Bronchial epithelial cell (primary cell): Measurements from ENCODE around the gene CHGA. TPM values are rescaled to one million over a fixed set of nuclear protein-coding genes. Genes with fewer than 3 reads are reported as not detected.

Experiments used
- DNase-seq: peaks from one replicate; pipeline ENCODE4 v3.0.0-alpha.2; 2010; ENCODE audit warnings: low read depth
- FAIRE-seq: peaks from 2 replicates; lab custom pipeline; 2011; peaks lifted over from hg19 to GRCh38; lab: Jason Lieb, UNC
- H3K27me3 ChIP-seq: 2 replicates; pipeline ENCODE4 v1.5.1; 2011; ENCODE audit warnings: low read length; ENCODE audit not compliant: control insufficient read depth, insufficient read depth
- H3K36me3 ChIP-seq: 2 replicates; pipeline ENCODE4 v1.5.1; 2011; ENCODE audit warnings: low read length; ENCODE audit not compliant: control insufficient read depth, insufficient read depth
- H3K4me3 ChIP-seq: 2 replicates; pipeline ENCODE4 v1.5.1; 2011; ENCODE audit warnings: mild to moderate bottlenecking, low read depth, low read length, control low read depth
- CTCF ChIP-seq: IDR thresholded peaks from 2 replicates; pipeline ENCODE4 v1.5.1; 2011; ENCODE audit warnings: mild to moderate bottlenecking, moderate library complexity, low read length, control low read depth, inconsistent platforms; ENCODE audit not compliant: insufficient read depth, severe bottlenecking
- total RNA-seq: library from RNA; depleted of rRNA; stranded (reverse); fragments of >200 nt; gene quantifications from 2 replicates; pipeline ENCODE4 v1.2.1, GENCODE V29; 2014

CHGA gene, protein sequence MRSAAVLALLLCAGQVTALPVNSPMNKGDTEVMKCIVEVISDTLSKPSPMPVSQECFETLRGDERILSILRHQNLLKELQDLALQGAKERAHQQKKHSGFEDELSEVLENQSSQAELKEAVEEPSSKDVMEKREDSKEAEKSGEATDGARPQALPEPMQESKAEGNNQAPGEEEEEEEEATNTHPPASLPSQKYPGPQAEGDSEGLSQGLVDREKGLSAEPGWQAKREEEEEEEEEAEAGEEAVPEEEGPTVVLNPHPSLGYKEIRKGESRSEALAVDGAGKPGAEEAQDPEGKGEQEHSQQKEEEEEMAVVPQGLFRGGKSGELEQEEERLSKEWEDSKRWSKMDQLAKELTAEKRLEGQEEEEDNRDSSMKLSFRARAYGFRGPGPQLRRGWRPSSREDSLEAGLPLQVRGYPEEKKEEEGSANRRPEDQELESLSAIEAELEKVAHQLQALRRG
- total RNA-seq = not detected in 2 replicates

GRCh38 chr14:92922883-92923743 is at the start of gene CHGA:
TSS of gene CHGA (plus strand) at chr14:92923150. CDS start at chr14:92923360, 210 bp downstream.
- Histone ChIP-seq H3K4me3 (no peak within 1 kb of the TSS), H3K36me3 (no peaks in the 10 kb centered on the region), H3K27me3 (peaks cover 7% of the 10 kb centered on the region)
- TF ChIP-seq CTCF = no peak
- FAIRE-seq = no peak
- DNase-seq = no peak

GRCh38 chr14:92874962-92875661 is 47.8 kb upstream of the CHGA start:
- no peak overlapping the region for H3K4me3 ChIP-seq
- no peak for DNase-seq
- no peak for FAIRE-seq
- peaks cover 6% of the 10 kb centered on the region for H3K27me3 ChIP-seq
- H3K36me3 ChIP-seq = no peaks in the 10 kb centered on the region
- TF ChIP-seq CTCF = no peak

- H3K27me3 ChIP-seq = peaks cover 6% of the 10 kb centered on the region
- no peak for DNase-seq
- no peak for FAIRE-seq
These were observed 45.1 kb upstream of the CHGA start for GRCh38 chr14:92877757-92878431.

DNA sequence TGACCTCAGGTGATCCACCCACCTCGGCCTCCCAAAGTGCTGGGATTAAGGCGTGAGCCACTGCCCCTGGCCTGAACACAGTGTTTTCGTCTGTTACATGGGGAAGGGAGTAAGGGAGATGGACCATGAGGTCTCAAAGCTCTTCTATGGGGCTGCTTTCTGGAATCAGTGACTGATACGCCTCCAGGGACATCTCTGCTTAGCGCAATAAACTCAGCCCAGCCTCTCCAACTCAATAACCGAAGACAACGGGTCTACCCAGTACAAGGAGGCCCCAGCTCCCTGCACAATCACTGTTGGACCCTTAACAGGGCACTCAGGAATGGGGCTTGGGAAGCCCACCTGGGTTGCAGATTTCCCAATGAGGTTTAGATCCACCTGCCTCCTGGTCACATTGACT is 42.6 kb upstream of the CHGA start:
- Histone ChIP-seq H3K36me3 (no peaks in the 10 kb centered on the region), H3K27me3 (peaks cover 3% of the 10 kb centered on the region), H3K4me3 (no peak overlapping the region)
- TF ChIP-seq CTCF = no peak
- FAIRE-seq (no peak), DNase-seq (peak; percentile 30)

More at GRCh38 chr14:92877757-92878431, 45.1 kb upstream of the CHGA start:
- TF ChIP-seq CTCF = no peak
- Histone ChIP-seq H3K36me3 (no peaks in the 10 kb centered on the region), H3K4me3 (no peak overlapping the region)

GRCh38 chr14:92880851-92881250 is 42.1 kb upstream of the CHGA start:
- Histone ChIP-seq H3K4me3 (no peak overlapping the region), H3K36me3 (no peaks in the 10 kb centered on the region), H3K27me3 (peaks cover 6% of the 10 kb centered on the region)
- DNase-seq = peak; percentile 72
- TF ChIP-seq CTCF = peak; percentile 66
- FAIRE-seq = peak; percentile 28
